H1 (cell line): ENCODE data around the gene SLFN14. TPM values are rescaled to one million over a fixed set of nuclear protein-coding genes. Genes with fewer than 3 reads are reported as not detected.
A peak's percentile ranks its signal among the peaks of the same experiment; 100 is the strongest.

Source experiments
- CTCF ChIA-PET: fragments of 300-600 bp; sonication (Branson Sonifier 250); formaldehyde crosslinking; loops from one replicate; lab custom pipeline; 2021; ENCODE audit not compliant: partially characterized antibody; lab: Charles Lee
- POLR2A ChIA-PET: fragments of 300-600 bp; sonication (Branson Sonifier 250); formaldehyde crosslinking; loops from one replicate; lab custom pipeline; 2021; ENCODE audit warnings: inconsistent platforms; ENCODE audit not compliant: partially characterized antibody; lab: Charles Lee
- DNase-seq, 2 experiments: peaks; one replicate each; pipeline versions ENCODE4 v3.0.0 to v3.0.0-alpha.2; 2010 to 2022; ENCODE audit warnings: low spot score in 2 of 2, low read depth in 1 of 2, mixed read lengths in 1 of 2
- FAIRE-seq: peaks from 2 replicates; lab custom pipeline; 2011; peaks lifted over from hg19 to GRCh38; lab: Jason Lieb, UNC
- H2AFZ ChIP-seq: 2 replicates; pipeline ENCODE4 v1.8.1; 2012; ENCODE audit warnings: low read length, inconsistent platforms
- H2AK5ac ChIP-seq: 2 replicates; pipeline ENCODE4 v1.6.1; 2013; ENCODE audit warnings: low read depth, low read length
- H2BK120ac ChIP-seq: replicated peaks from 2 replicates; pipeline ENCODE3; 2013; ENCODE audit warnings: low read depth, low read length, inconsistent platforms
- H2BK12ac ChIP-seq: 2 replicates; pipeline ENCODE4 v1.6.1; 2013; ENCODE audit warnings: low read depth, low read length
- H2BK15ac ChIP-seq: 2 replicates; pipeline ENCODE4 v1.6.1; 2013; ENCODE audit warnings: low read length
- H2BK20ac ChIP-seq: 2 replicates; pipeline ENCODE4 v1.6.1; 2013; ENCODE audit warnings: low read length
- H2BK5ac ChIP-seq: 2 replicates; pipeline ENCODE4 v1.6.1; 2013; ENCODE audit warnings: low read depth, low read length
- H3K14ac ChIP-seq: 2 replicates; pipeline ENCODE4 v1.6.1; 2013; ENCODE audit warnings: inconsistent platforms; ENCODE audit not compliant: insufficient read length
- H3K18ac ChIP-seq: 2 replicates; pipeline ENCODE4 v1.6.1; 2013; ENCODE audit warnings: low read length; ENCODE audit errors: extremely low read depth
- H3K23ac ChIP-seq: 2 replicates; pipeline ENCODE4 v1.6.1; 2013; ENCODE audit warnings: inconsistent platforms; ENCODE audit not compliant: insufficient read length
- H3K23me2 ChIP-seq: 2 replicates; pipeline ENCODE4 v1.6.1; 2013; ENCODE audit warnings: low read depth, low read length
- H3K27ac ChIP-seq: 2 replicates; pipeline ENCODE4 v1.6.1; 2011; ENCODE audit warnings: low read depth, low read length, inconsistent platforms
- H3K27me3 ChIP-seq, 4 experiments: replicated peaks in 1 of 4; 1 replicate in 1 of 4; 2 replicates in 3 of 4; pipeline versions ENCODE4 v1.6.1 to v1.8.1; 2011 to 2013; ENCODE audit warnings: low read length in 3 of 4, mild to moderate bottlenecking in 3 of 4, inconsistent platforms in 2 of 4, mixed read lengths in 2 of 4, moderate library complexity in 1 of 4; ENCODE audit not compliant: control insufficient read depth in 3 of 4, insufficient read depth in 3 of 4; ENCODE audit errors: extremely low read depth in 1 of 4
- H3K36me3 ChIP-seq, 4 experiments: 2 replicates each; pipeline versions ENCODE4 v1.6.1 to v1.8.1; 2011 to 2013; ENCODE audit warnings: mild to moderate bottlenecking in 4 of 4, low read length in 3 of 4, moderate library complexity in 2 of 4, control low read depth in 1 of 4, inconsistent platforms in 1 of 4; ENCODE audit not compliant: insufficient read depth in 4 of 4, control insufficient read depth in 2 of 4
- H3K4ac ChIP-seq: replicated peaks from 2 replicates; pipeline ENCODE3; 2013; ENCODE audit warnings: low read length, low read depth, mixed read lengths, inconsistent platforms; ENCODE audit not compliant: insufficient read length
- H3K4me1 ChIP-seq, 4 experiments: replicated peaks in 1 of 4; 1 replicate in 1 of 4; 2 replicates in 3 of 4; pipeline versions ENCODE4 v1.6.1 to v1.8.1; 2011 to 2013; ENCODE audit warnings: low read length in 3 of 4, inconsistent platforms in 2 of 4, mixed read lengths in 1 of 4; ENCODE audit not compliant: insufficient read depth in 4 of 4, control insufficient read depth in 3 of 4
- H3K4me2 ChIP-seq, 2 experiments: 2 replicates each; pipeline versions ENCODE4 v1.6.1 to v1.8.1; 2011 to 2013; ENCODE audit warnings: low read depth in 2 of 2, low read length in 2 of 2, control low read depth in 1 of 2, inconsistent platforms in 1 of 2, mild to moderate bottlenecking in 1 of 2; ENCODE audit not compliant: insufficient read depth in 1 of 2
- H3K4me3 ChIP-seq, 4 experiments: fragments of 200-600, 300-600 bp in 1 of 4; sonication (generic), shearing (Covaris generic), sonication (Bioruptor Twin) in 1 of 4; 2 replicates each; pipeline versions ENCODE4 v1.5.1 to v1.8.1; 2011 to 2016; ENCODE audit warnings: low read length in 4 of 4, low read depth in 3 of 4, control low read depth in 2 of 4, inconsistent platforms in 2 of 4, mild to moderate bottlenecking in 2 of 4, mixed read lengths in 1 of 4, moderate library complexity in 1 of 4; ENCODE audit not compliant: insufficient read depth in 2 of 4; ENCODE audit errors: extremely low read depth in 1 of 4
- H3K56ac ChIP-seq: replicated peaks from 2 replicates; pipeline ENCODE3; 2013; ENCODE audit warnings: low read depth, mild to moderate bottlenecking, mixed read lengths, low read length, inconsistent platforms; ENCODE audit not compliant: insufficient read length
- H3K79me1 ChIP-seq: 2 replicates; pipeline ENCODE4 v1.6.1; 2013; ENCODE audit warnings: low read depth, low read length, control low read depth
- H3K79me2 ChIP-seq, 2 experiments: 2 replicates each; pipeline versions ENCODE4 v1.6.1 to v1.8.1; 2012 to 2013; ENCODE audit warnings: low read length in 2 of 2, mild to moderate bottlenecking in 2 of 2, inconsistent platforms in 1 of 2; ENCODE audit not compliant: insufficient read depth in 2 of 2, control insufficient read depth in 1 of 2
- H3K9ac ChIP-seq, 4 experiments: replicated peaks in 1 of 4; 1 replicate in 1 of 4; 2 replicates in 3 of 4; pipeline versions ENCODE4 v1.6.1 to v1.8.1; 2011 to 2013; ENCODE audit warnings: low read depth in 3 of 4, low read length in 3 of 4, control low read depth in 2 of 4, mild to moderate bottlenecking in 2 of 4, moderate library complexity in 2 of 4, inconsistent platforms in 1 of 4; ENCODE audit errors: extremely low read depth in 1 of 4
- H3K9me3 ChIP-seq, 2 experiments: 2 replicates each; pipeline versions ENCODE4 v1.6.1 to v1.8.1; 2012 to 2013; ENCODE audit warnings: mild to moderate bottlenecking in 2 of 2, moderate library complexity in 2 of 2, control low read depth in 1 of 2, inconsistent platforms in 1 of 2, low read depth in 1 of 2, low read length in 1 of 2, mixed read lengths in 1 of 2; ENCODE audit not compliant: insufficient read depth in 2 of 2
- H4K20me1 ChIP-seq, 2 experiments: replicated peaks in 1 of 2; 2 replicates each; pipeline versions ENCODE3 to v1.8.1; 2011 to 2013; ENCODE audit warnings: inconsistent platforms in 2 of 2, low read length in 2 of 2, mild to moderate bottlenecking in 1 of 2; ENCODE audit not compliant: insufficient read depth in 2 of 2, control insufficient read depth in 1 of 2
- H4K5ac ChIP-seq: 2 replicates; pipeline ENCODE4 v1.6.1; 2013; ENCODE audit warnings: low read length, low read depth, mixed read lengths, inconsistent platforms; ENCODE audit not compliant: insufficient read length
- H4K8ac ChIP-seq: 2 replicates; pipeline ENCODE4 v1.8.0; 2013; ENCODE audit warnings: mild to moderate bottlenecking, moderate library complexity, low read length, inconsistent platforms; ENCODE audit not compliant: insufficient read depth; ENCODE audit errors: extremely low read depth
- H4K91ac ChIP-seq: replicated peaks from 2 replicates; pipeline ENCODE3; 2013; ENCODE audit warnings: low read length, mixed read lengths, inconsistent platforms; ENCODE audit not compliant: insufficient read length
- BRCA1 ChIP-seq: IDR thresholded peaks from 2 replicates; pipeline ENCODE4 v1.6.1; 2012; ENCODE audit warnings: low read depth, low read length, improper control_type of control experiment
- CTBP2 ChIP-seq: IDR thresholded peaks from 2 replicates; pipeline ENCODE4 v1.7.0; 2011; ENCODE audit warnings: borderline replicate concordance, mild to moderate bottlenecking, moderate library complexity, mixed read lengths, low read length; ENCODE audit not compliant: insufficient read depth, insufficient read length
- KDM1A ChIP-seq: fragments of 200-600, 300-600 bp; sonication (generic); IDR thresholded peaks from 2 replicates; pipeline ENCODE4 v1.7.1; 2016; ENCODE audit warnings: mild to moderate bottlenecking, low read length, borderline replicate concordance
- KDM5A ChIP-seq: fragments of 200-600 bp; IDR thresholded peaks from 2 replicates; pipeline ENCODE4 v1.7.1; 2012; ENCODE audit warnings: mild to moderate bottlenecking, low read length, inconsistent platforms, mixed read lengths
- POLR2AphosphoS5 ChIP-seq: IDR thresholded peaks from 2 replicates; pipeline ENCODE4 v1.6.1; 2011; ENCODE audit warnings: low read depth, low read length
- POU5F1 ChIP-seq: IDR thresholded peaks from 2 replicates; pipeline ENCODE4 v1.6.1; 2011; ENCODE audit warnings: low read depth, mild to moderate bottlenecking, low read length, moderate library complexity
- SAP30 ChIP-seq: fragments of 300-600 bp; sonication (generic); IDR thresholded peaks from 2 replicates; pipeline ENCODE4 v1.7.1; 2012; ENCODE audit warnings: low read length, moderate library complexity, mild to moderate bottlenecking, inconsistent platforms; ENCODE audit not compliant: insufficient read depth, insufficient replicate concordance
- ZNF274 ChIP-seq: IDR thresholded peaks from 2 replicates; pipeline ENCODE4 v1.7.0; 2012; ENCODE audit warnings: low read length, borderline replicate concordance; ENCODE audit errors: extremely low read depth
- WGBS, 2 experiments: shearing (Covaris generic) in 1 of 2; methylation state at CpG; one replicate each; pipeline versions ENCODE4 v1.1.6 to v1.1.7; 2013 to 2015; ENCODE audit warnings: low lambda C conversion rate in 2 of 2, mixed read lengths in 2 of 2, inconsistent platforms in 1 of 2, low coverage in 1 of 2, missing lambda C conversion rate in 1 of 2; ENCODE audit not compliant: insufficient replicate concordance in 2 of 2, insufficient coverage in 1 of 2, insufficient read length in 1 of 2; ENCODE audit errors: extremely low coverage in 1 of 2, missing lambda C conversion rate in 1 of 2; 5-methylcytosine and 5-hydroxymethylcytosine counted together
- polyA plus RNA-seq, 7 experiments: library from polyadenylated mRNA; depleted of rRNA in 3 of 7; stranded (reverse) in 5 of 7; unstranded in 2 of 7; fragments of >200 nt in 5 of 7; fragments of 200-250 nt in 2 of 7; gene quantifications; 1 replicate in 5 of 7; 2 replicates in 1 of 7; 4 replicates in 1 of 7; pipeline versions ENCODE4 v1.2.1 to v1.2.3, GENCODE V29; 2011 to 2013; ENCODE audit warnings: missing spikeins in 2 of 7, mixed read lengths in 2 of 7
- total RNA-seq: library from RNA; stranded (reverse); fragmentation: NEBNext Ultra II Directional; extraction: Animal tissue kit (Norgen Biotek cat#: 25700); gene quantifications from 2 replicates; pipeline ENCODE4 v1.2.1, GENCODE V29; 2021
- TF ChIP-seq, protein P1 (sequence below): IDR thresholded peaks from 2 replicates; pipeline ENCODE4 v1.6.1; 2012; ENCODE audit warnings: inconsistent platforms

Gene SLFN14
- total and polyA plus RNA-seq, 2 of the 8 experiments (the other 6 are each of a cell fraction or from before 2014, with no cell fraction given), result 0.03 TPM; not detected in 1

DNA sequence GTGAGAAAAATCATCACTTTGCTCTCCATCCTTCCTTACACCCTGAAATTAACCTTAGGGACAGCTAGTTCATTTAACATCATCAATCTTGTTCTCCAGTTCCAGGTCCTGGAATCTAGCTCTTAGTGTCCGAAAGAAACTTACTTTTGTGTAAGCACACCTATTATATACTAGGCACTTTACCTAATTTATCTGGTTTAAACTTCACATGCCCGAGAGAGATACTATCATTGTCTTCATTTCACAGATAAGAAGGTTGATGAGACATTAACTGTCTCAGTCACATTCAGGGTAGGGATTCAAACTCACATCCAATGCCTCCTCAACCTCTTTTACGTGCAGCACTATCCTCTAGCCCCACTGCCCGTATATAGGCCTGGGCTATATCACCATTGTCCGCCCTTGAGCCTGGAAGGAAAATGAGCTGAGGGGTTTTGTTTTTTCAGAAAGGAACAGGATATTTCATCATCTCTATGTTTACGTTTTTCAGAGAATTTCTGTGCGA is 26.0 kb upstream of the SLFN14 start:
- H3K14ac ChIP-seq, result no peak overlapping the region
- peak overlapping the region; percentile 45 for H2AFZ ChIP-seq
- peaks cover 0 to 5% (median 0%) of the 10 kb centered on the region in 4 experiments; a peak in 3 of 7 replicates for H3K27me3 ChIP-seq
- ChIA-PET POLR2A (interaction anchor here (0.7 to 2.4 kb wide), 8 partner anchors 9 to 143 kb away, joined by 3 to 10 read pairs (median 4); partner anchors contain the start of genes PEX12 and SLFN14), CTCF (interaction anchor here (0.6 to 1.6 kb wide), 6 partner anchors 8 to 468 kb away, joined by 3 to 5 read pairs (median 3); no protein-coding TSS in a partner anchor)
- peak overlapping the region; percentile 96; the same call in 1 of the 2 replicates for H3K27ac ChIP-seq
- H2BK20ac ChIP-seq, result no peak overlapping the region
- H2BK12ac ChIP-seq, result no peak overlapping the region; the same call in 1 of the 2 replicates
- H2BK15ac ChIP-seq, result no peak overlapping the region
- H3K4me3 ChIP-seq, result peak overlapping the region; percentile 86 to 99 (median 96)
- H2AK5ac ChIP-seq, result no peak overlapping the region
- peak overlapping the region; percentile 51 to 97 (median 80); a peak in 6 of 7 replicates for H3K9ac ChIP-seq
- 40% methylated on average over 7 of the region's 7 CpGs; no CpG with 5 or more reads in 1 of the 2 experiments for WGBS, 2 experiments
- FAIRE-seq (no peak), DNase-seq (no peak)
- H4K5ac ChIP-seq, result no peak overlapping the region
- H4K20me1 ChIP-seq, result no peaks in the 10 kb centered on the region
- no peak overlapping the region for H3K23ac ChIP-seq
- no peak overlapping the region; the same call in 1 of the 2 replicates for H2BK5ac ChIP-seq
- no peak overlapping the region for H2BK120ac ChIP-seq
- H3K4me2 ChIP-seq, result peak overlapping the region; percentile 25 to 82
- H4K8ac ChIP-seq, result no peak overlapping the region
- H3K4ac ChIP-seq, result no peak overlapping the region
- H3K18ac ChIP-seq, result no peak overlapping the region
- no peak overlapping the region for H4K91ac ChIP-seq
- H3K79me1 ChIP-seq, result peaks cover 3% of the 10 kb centered on the region
- H3K36me3 ChIP-seq, result no peaks in the 10 kb centered on the region
- no peaks in the 10 kb centered on the region for H3K9me3 ChIP-seq
- no peak overlapping the region for H3K56ac ChIP-seq
- H3K4me1 ChIP-seq, result peaks cover 0 to 3% (median 0%) of the 10 kb centered on the region in 4 experiments; a peak in 2 of 7 replicates
- H3K79me2 ChIP-seq, result peaks cover 4 to 36% of the 10 kb centered on the region in 2 experiments; a peak in 3 of 4 replicates
- no peaks in the 10 kb centered on the region; the same call in 1 of the 2 replicates for H3K23me2 ChIP-seq
- TF ChIP-seq CTBP2 (no peak), ZNF274 (no peak), POU5F1 (no peak), SAP30 (no peak), BRCA1 (no peak), KDM5A (no peak), KDM1A (no peak), POLR2AphosphoS5 (no peak)
- TF ChIP-seq, protein P1, sequence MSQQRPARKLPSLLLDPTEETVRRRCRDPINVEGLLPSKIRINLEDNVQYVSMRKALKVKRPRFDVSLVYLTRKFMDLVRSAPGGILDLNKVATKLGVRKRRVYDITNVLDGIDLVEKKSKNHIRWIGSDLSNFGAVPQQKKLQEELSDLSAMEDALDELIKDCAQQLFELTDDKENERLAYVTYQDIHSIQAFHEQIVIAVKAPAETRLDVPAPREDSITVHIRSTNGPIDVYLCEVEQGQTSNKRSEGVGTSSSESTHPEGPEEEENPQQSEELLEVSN, result no peak
